Measurements from ENCODE around the gene PAPSS2. TPM values are rescaled to one million over a fixed set of nuclear protein-coding genes. Genes with fewer than 3 reads are reported as not detected.

PAPSS2 gene
- total and polyA plus RNA-seq, 12 donors: 55.0 to 775 (median 243) TPM

DNA sequence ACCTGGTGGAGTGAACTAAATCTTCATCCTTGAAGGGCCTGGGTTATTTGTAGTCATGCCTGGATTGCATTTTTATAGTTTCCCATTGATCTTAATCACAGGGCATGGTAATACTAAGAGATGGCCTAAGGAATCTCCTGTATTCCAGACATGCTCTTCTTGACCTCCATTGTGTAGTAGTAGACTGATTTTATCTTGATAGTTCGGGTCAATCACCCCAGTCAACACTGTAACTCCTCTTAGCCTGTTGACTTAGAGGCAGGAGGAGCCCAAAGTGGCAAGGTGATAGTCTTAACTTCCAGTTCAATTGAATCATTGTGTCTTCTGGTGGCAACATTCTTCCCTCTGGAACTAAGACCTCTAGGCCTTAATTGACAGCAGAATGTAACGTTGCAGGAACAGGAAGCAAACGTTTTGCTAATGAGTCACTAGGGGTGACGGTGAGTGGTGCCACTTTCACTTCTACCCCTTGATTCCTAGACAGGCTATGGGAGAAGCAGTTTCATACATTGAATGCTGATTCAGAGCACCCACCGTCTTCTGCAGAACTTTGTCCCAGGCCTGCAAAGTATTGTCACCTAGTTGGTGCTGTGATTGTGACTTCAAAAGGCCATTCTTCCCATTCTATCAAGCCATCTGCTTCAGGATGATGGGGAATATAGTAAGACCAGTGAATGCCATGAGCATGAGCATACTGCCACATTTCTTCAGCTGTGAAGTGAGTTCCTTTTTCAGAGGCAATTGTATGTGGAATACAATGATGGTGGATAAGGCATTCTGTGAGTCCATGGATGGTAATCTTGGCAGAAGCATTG is 24.0 kb upstream of the PAPSS2 start:
- Histone ChIP-seq H3K4me3 (no peak overlapping the region), H3K4me1 (replicated peaks in 1 of 2) (no peaks in the 10 kb centered on the region), H3K27ac (no peak overlapping the region), H3K36me3 (replicated peaks in 1 of 2) (no peaks in the 10 kb centered on the region), H3K9me3 (replicated peaks in 1 of 3) (no peaks in the 10 kb centered on the region), H3K27me3 (no peaks in the 10 kb centered on the region)
- intact Hi-C loops (cut with DNase I): no loop called here
- TF ChIP-seq, protein P1, sequence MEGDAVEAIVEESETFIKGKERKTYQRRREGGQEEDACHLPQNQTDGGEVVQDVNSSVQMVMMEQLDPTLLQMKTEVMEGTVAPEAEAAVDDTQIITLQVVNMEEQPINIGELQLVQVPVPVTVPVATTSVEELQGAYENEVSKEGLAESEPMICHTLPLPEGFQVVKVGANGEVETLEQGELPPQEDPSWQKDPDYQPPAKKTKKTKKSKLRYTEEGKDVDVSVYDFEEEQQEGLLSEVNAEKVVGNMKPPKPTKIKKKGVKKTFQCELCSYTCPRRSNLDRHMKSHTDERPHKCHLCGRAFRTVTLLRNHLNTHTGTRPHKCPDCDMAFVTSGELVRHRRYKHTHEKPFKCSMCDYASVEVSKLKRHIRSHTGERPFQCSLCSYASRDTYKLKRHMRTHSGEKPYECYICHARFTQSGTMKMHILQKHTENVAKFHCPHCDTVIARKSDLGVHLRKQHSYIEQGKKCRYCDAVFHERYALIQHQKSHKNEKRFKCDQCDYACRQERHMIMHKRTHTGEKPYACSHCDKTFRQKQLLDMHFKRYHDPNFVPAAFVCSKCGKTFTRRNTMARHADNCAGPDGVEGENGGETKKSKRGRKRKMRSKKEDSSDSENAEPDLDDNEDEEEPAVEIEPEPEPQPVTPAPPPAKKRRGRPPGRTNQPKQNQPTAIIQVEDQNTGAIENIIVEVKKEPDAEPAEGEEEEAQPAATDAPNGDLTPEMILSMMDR (IDR thresholded peaks at IDR 0.05): no peak
- no peak for TF ChIP-seq POLR2A (IDR thresholded peaks at IDR 0.05)
- peak in 1 of 7 donors; percentile 8 for DNase-seq
- 53 to 63% (median 56%) methylated on average over 5 of the region's 5 CpGs for WGBS, 4 donors

DNA sequence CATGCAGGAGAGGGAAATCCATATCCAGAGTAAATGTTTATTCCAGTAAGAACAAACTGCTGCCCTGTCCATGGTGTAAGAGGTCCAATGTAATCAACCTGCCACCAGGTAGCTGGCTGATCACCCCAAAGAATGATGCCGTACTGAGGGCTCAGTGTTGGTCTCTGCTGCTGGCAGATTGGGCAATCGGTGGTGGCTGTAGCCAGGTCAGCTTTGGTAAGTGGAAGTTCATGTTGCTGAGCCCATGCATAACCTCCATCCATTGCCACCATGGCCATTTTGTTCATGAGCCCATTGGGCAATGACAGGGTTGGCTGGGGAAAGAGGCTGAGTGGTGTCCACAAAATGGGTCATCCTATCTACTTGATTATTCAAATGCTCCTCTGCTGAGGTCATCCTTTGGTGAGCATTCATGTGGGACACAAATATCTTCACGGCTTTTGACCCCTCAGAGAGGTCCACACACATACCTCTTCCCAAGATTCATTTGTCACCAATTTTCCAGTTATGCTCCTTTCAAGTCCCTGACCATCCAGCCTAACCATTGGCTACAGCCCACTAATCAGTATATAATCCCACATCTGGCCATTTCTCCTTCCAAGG is 23.3 kb upstream of the PAPSS2 start:
- TF ChIP-seq, protein P1 (IDR thresholded peaks at IDR 0.05): no peak
- no peak for TF ChIP-seq POLR2A (IDR thresholded peaks at IDR 0.05)
- Histone ChIP-seq H3K27me3 (no peaks in the 10 kb centered on the region), H3K4me3 (no peak overlapping the region), H3K36me3 (replicated peaks in 1 of 2) (no peaks in the 10 kb centered on the region), H3K27ac (no peak overlapping the region), H3K9me3 (replicated peaks in 1 of 3) (no peaks in the 10 kb centered on the region), H3K4me1 (replicated peaks in 1 of 2) (no peaks in the 10 kb centered on the region)
- no peak for DNase-seq
- intact Hi-C loops (cut with DNase I): no loop called here
- 89 to 100% (median 94%) methylated on average over 3 of the region's 3 CpGs for WGBS, 4 donors

- intact Hi-C loops (cut with DNase I): no loop called here
- Histone ChIP-seq H3K4me1 (replicated peaks in 1 of 2) (peaks cover 0 to 5% of the 10 kb centered on the region in 2 donors), H3K9me3 (replicated peaks in 1 of 3) (no peaks in the 10 kb centered on the region), H3K27ac (no peak overlapping the region), H3K36me3 (replicated peaks in 1 of 2) (no peaks in the 10 kb centered on the region), H3K27me3 (no peaks in the 10 kb centered on the region), H3K4me3 (no peak overlapping the region)
- TF ChIP-seq POLR2A (IDR thresholded peaks at IDR 0.05): no peak
- TF ChIP-seq, protein P1 (IDR thresholded peaks at IDR 0.05): no peak
- no peak for DNase-seq
- WGBS, 4 donors: 91 to 99% (median 97%) methylated on average over 3 of the region's 3 CpGs
Measured at GRCh38 chr10:87639493-87639892, 20.2 kb upstream of the PAPSS2 start.

DNA sequence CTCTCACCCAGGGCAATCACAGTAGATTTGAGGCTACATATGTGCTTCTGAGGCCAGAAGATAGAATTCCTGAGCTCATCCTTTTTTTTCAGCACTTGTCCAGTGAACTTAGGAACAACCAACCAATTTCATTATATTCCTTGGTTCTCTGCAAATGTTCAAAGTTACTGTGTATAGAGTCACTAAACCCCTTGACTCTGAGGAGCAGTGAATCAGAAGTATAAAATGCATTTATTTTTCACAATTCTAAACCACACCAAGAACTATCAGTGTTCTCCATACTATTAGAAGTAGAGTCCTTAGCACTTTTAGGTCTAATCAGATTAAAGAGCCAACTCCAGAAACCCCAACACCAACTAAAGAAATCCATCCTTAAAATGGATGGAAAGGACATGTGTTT is 19.6 kb upstream of the PAPSS2 start:
- H3K4me1 ChIP-seq (replicated peaks in 1 of 2): peaks cover 0 to 5% of the 10 kb centered on the region in 2 donors
- H3K27me3 ChIP-seq: no peaks in the 10 kb centered on the region
- no peaks in the 10 kb centered on the region for H3K36me3 ChIP-seq (replicated peaks in 1 of 2)
- TF ChIP-seq, protein P1 (IDR thresholded peaks at IDR 0.05): no peak
- no peak for TF ChIP-seq POLR2A (IDR thresholded peaks at IDR 0.05)
- H3K27ac ChIP-seq: no peak overlapping the region
- H3K4me3 ChIP-seq: no peak overlapping the region
- DNase-seq: no peak
- intact Hi-C loops (cut with DNase I): no loop called here
- H3K9me3 ChIP-seq (replicated peaks in 1 of 3): no peaks in the 10 kb centered on the region
